MM.1S (cell line): Measurements from ENCODE around the gene PSEN1.
"Not testable (repeated sequence)": the region's sequence is repeated elsewhere in the genome, so short reads cannot be mapped to it uniquely, and the experiment has no call there.

ENCODE experiments used
- DNase-seq: peaks from one replicate; pipeline ENCODE4 v3.0.0-alpha.2; 2015
- H2AFZ ChIP-seq: fragments of 300-600 bp; sonication (generic); 2 replicates; pipeline ENCODE4 v1.6.0; 2016; ENCODE audit warnings: antibody characterized with exemption, low read length
- H3F3A ChIP-seq: fragments of 300-600 bp; sonication (generic); 2 replicates; pipeline ENCODE4 v1.6.1; 2016; ENCODE audit warnings: mild to moderate bottlenecking, antibody characterized with exemption, low read length, moderate library complexity, mixed read lengths; ENCODE audit not compliant: insufficient read depth
- H3K27ac ChIP-seq: fragments of 300-600 bp; sonication (generic); 2 replicates; pipeline ENCODE4 v1.5.1; 2016; ENCODE audit warnings: mild to moderate bottlenecking, low read length
- H3K27me3 ChIP-seq: fragments of 300-600 bp; sonication (generic); replicated peaks from 2 replicates; pipeline ENCODE4 v1.6.0; 2016; ENCODE audit warnings: low read length; ENCODE audit not compliant: insufficient read depth
- H3K36me3 ChIP-seq: fragments of 300-600 bp; sonication (generic); replicated peaks from 2 replicates; pipeline ENCODE4 v1.6.1; 2016; ENCODE audit warnings: mild to moderate bottlenecking, low read length, mixed read lengths; ENCODE audit not compliant: insufficient read depth
- H3K4me1 ChIP-seq: fragments of 300-600 bp; sonication (generic); 2 replicates; pipeline ENCODE4 v1.6.1; 2016; ENCODE audit warnings: low read length, mixed read lengths
- H3K4me2 ChIP-seq: fragments of 300-600 bp; sonication (generic); 2 replicates; pipeline ENCODE4 v1.6.0; 2016; ENCODE audit warnings: low read depth, low read length
- H3K4me3 ChIP-seq: fragments of 300-600 bp; sonication (generic); 2 replicates; pipeline ENCODE4 v1.5.1; 2016; ENCODE audit warnings: low read length, mixed read lengths
- H3K79me2 ChIP-seq: fragments of 300-600 bp; sonication (generic); 2 replicates; pipeline ENCODE4 v1.6.1; 2016; ENCODE audit warnings: mixed run types, low read length, mixed read lengths
- H3K9ac ChIP-seq: fragments of 300-600 bp; sonication (generic); 2 replicates; pipeline ENCODE4 v1.6.1; 2016; ENCODE audit warnings: low read length, mixed read lengths
- H3K9me2 ChIP-seq: fragments of 300-600 bp; sonication (generic); replicated peaks from 2 replicates; pipeline ENCODE4 v1.6.1; 2016; ENCODE audit warnings: mild to moderate bottlenecking, low read length, mixed read lengths; ENCODE audit not compliant: insufficient read depth
- H3K9me3 ChIP-seq: fragments of 300-600 bp; sonication (generic); replicated peaks from 2 replicates; pipeline ENCODE4 v1.6.1; 2016; ENCODE audit warnings: mild to moderate bottlenecking, low read length, mixed read lengths; ENCODE audit not compliant: insufficient read depth
- H4K20me1 ChIP-seq: fragments of 300-600 bp; sonication (generic); 2 replicates; pipeline ENCODE4 v1.6.1; 2016; ENCODE audit warnings: mild to moderate bottlenecking, low read length, moderate library complexity, mixed read lengths; ENCODE audit not compliant: insufficient read depth
- EZH2 ChIP-seq: fragments of 300-600 bp; sonication (generic); optimal IDR thresholded peaks from 2 replicates; pipeline ENCODE3; 2017; ENCODE audit warnings: low read depth, mild to moderate bottlenecking, antibody characterized with exemption, low read length, mixed read lengths
- EZH2phosphoT487 ChIP-seq: fragments of 300-600 bp; sonication (generic); IDR thresholded peaks from 2 replicates; pipeline ENCODE4 v1.6.1; 2018; ENCODE audit warnings: antibody characterized with exemption, low read length
- TF ChIP-seq, protein P1 (sequence below): fragments of 300-600 bp; sonication (generic); IDR thresholded peaks from 2 replicates; pipeline ENCODE4 v1.5.1; 2016; ENCODE audit warnings: antibody characterized with exemption, low read length, mixed read lengths

The PSEN1 gene

DNA sequence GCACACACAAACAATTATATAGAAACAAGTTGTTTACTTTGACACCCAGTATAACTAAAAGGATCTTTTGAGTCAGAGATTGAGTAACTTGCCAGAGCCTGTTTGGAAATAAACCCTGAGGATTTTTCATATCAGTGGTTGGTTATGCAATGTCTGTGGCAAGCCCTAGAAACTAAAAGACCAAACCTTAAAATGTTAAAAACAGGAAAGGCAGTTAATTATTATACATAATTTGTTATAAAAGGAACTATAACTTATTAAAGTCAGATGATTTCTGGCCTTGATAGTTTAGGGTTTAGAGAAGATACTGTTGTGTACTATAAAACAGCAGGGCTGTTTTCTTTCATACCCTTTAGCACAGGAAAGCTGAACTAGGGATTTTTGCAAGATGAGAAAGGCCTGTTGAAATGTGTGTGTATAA, 44.1 kb downstream of the PSEN1 start:
- no peaks in the 10 kb centered on the region for H3K9me3 ChIP-seq
- H3K27me3 ChIP-seq = no peaks in the 10 kb centered on the region
- H4K20me1 ChIP-seq = no peaks in the 10 kb centered on the region
- no peak overlapping the region for H3K9ac ChIP-seq
- no peaks in the 10 kb centered on the region for H3K36me3 ChIP-seq
- no peaks in the 10 kb centered on the region for H3K9me2 ChIP-seq
- H3K79me2 ChIP-seq = no peaks in the 10 kb centered on the region
- H3K4me3 ChIP-seq = no peak overlapping the region
- H3F3A ChIP-seq = no peaks in the 10 kb centered on the region
- no peak for DNase-seq
- no peak for TF ChIP-seq EZH2
- TF ChIP-seq, protein P1, sequence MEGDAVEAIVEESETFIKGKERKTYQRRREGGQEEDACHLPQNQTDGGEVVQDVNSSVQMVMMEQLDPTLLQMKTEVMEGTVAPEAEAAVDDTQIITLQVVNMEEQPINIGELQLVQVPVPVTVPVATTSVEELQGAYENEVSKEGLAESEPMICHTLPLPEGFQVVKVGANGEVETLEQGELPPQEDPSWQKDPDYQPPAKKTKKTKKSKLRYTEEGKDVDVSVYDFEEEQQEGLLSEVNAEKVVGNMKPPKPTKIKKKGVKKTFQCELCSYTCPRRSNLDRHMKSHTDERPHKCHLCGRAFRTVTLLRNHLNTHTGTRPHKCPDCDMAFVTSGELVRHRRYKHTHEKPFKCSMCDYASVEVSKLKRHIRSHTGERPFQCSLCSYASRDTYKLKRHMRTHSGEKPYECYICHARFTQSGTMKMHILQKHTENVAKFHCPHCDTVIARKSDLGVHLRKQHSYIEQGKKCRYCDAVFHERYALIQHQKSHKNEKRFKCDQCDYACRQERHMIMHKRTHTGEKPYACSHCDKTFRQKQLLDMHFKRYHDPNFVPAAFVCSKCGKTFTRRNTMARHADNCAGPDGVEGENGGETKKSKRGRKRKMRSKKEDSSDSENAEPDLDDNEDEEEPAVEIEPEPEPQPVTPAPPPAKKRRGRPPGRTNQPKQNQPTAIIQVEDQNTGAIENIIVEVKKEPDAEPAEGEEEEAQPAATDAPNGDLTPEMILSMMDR = no peak
- TF ChIP-seq EZH2phosphoT487 = no peak
- H3K4me1 ChIP-seq = no peaks in the 10 kb centered on the region
- no peak overlapping the region for H3K4me2 ChIP-seq
- H3K27ac ChIP-seq = no peak overlapping the region
- H2AFZ ChIP-seq = no peak overlapping the region

DNA sequence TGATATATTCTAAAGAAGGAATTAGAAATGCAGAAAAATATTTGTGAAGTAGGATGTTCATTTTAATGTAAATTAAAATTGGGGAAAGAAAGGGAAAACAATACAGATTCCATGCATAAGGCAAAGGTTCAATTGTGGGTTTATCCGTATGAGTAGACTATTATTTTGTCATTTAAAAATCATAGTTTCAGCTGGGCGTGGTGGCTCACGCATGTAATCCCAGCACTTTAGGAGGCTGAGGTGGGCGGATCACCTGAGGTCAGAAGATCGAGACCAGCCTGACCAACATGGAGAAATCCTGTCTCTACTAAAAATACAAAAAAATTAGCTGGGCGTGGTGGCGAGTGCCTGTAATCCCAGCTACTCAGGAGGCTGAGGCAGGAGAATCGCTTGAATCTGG, 44.7 kb downstream of the PSEN1 start:
- H3K27me3 ChIP-seq, H3K4me3 ChIP-seq, H3K9me3 ChIP-seq, H3K79me2 ChIP-seq, H3K9me2 ChIP-seq, H4K20me1 ChIP-seq, H3K9ac ChIP-seq, H3K27ac ChIP-seq, H3K36me3 ChIP-seq, H2AFZ ChIP-seq, DNase-seq, H3K4me1 ChIP-seq, H3F3A ChIP-seq, H3K4me2 ChIP-seq: not testable (repeated sequence)

DNA sequence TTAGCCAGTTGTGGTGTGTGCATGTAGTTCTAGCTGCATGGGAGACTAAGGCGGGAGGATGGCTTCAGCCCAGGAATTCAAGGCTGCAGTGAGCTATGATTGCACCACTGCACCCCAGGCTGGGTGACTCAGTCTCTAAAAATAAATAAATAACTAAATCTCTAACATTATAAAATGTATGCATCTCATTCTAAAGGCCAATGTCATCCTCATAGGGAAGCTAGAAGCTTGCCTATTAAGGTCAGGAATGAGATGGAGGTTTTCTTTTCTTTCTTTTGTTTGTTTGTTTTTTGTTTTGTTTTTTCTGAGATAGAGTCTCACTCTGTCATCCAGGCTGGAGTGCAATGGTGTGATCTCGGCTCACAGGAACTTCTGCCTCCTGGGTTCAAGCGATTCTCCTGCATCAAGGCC, 52.2 kb downstream of the PSEN1 start:
- Histone ChIP-seq H3K27ac (no peak overlapping the region), H3K4me1 (no peaks in the 10 kb centered on the region), H3K4me2 (no peak overlapping the region)

DNA sequence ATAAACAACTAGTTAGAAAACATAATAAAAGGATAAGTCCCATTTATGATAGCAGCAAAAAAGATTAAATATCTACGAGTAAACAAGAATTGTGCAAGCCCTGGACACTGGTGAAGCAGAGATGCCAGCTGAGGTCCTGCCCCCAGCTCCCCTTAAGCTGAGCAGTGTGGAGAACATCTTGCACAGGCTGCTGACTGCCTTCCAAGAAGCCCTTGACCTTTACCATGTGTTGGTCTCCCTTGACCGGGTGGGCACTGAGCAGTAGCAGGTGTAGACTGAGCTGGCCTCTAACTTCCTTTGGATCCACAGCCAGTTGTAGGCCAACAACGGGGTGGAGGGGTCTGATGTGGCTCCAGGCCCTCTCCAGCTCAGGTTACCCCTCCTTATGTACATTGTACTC, 53.3 kb downstream of the PSEN1 start:
- H2AFZ ChIP-seq = no peak overlapping the region
- no peak overlapping the region for H3K4me2 ChIP-seq
- H3K9ac ChIP-seq = no peak overlapping the region
- H3K27ac ChIP-seq = no peak overlapping the region
- H3K36me3 ChIP-seq = no peaks in the 10 kb centered on the region
- TF ChIP-seq EZH2phosphoT487 (no peak), EZH2 (no peak)
- TF ChIP-seq, protein P1 = no peak
- H4K20me1 ChIP-seq = no peaks in the 10 kb centered on the region
- no peaks in the 10 kb centered on the region for H3K79me2 ChIP-seq
- H3K4me3 ChIP-seq = no peak overlapping the region
- H3K9me3 ChIP-seq = no peaks in the 10 kb centered on the region
- H3K9me2 ChIP-seq = no peaks in the 10 kb centered on the region
- no peaks in the 10 kb centered on the region for H3K4me1 ChIP-seq
- no peak for DNase-seq
- H3F3A ChIP-seq = no peaks in the 10 kb centered on the region
- H3K27me3 ChIP-seq = no peaks in the 10 kb centered on the region

More for the DNA sequence above, 52.2 kb downstream of the PSEN1 start:
- H3K27me3 ChIP-seq = no peaks in the 10 kb centered on the region
- H3K36me3 ChIP-seq = no peaks in the 10 kb centered on the region
- H3K9ac ChIP-seq = no peak overlapping the region
- DNase-seq = no peak
- H3F3A ChIP-seq = no peaks in the 10 kb centered on the region
- TF ChIP-seq, protein P1 = no peak
- no peak for TF ChIP-seq EZH2phosphoT487
- no peak for TF ChIP-seq EZH2
- no peaks in the 10 kb centered on the region for H3K79me2 ChIP-seq
- no peaks in the 10 kb centered on the region for H3K9me3 ChIP-seq
- no peak overlapping the region for H2AFZ ChIP-seq
- H3K9me2 ChIP-seq = no peaks in the 10 kb centered on the region
- no peak overlapping the region for H3K4me3 ChIP-seq
- no peaks in the 10 kb centered on the region for H4K20me1 ChIP-seq
